Endodermal cell (in vitro differentiated cells): ENCODE results near the gene KANSL2. TPM values are rescaled to one million over a fixed set of nuclear protein-coding genes. Genes with fewer than 3 reads are reported as not detected.
"Not testable (repeated sequence)": the region's sequence is repeated elsewhere in the genome, so short reads cannot be mapped to it uniquely, and the experiment has no call there.

ENCODE experiments used
- DNase-seq: peaks from one replicate; pipeline ENCODE4 v3.0.0-alpha.2; 2017
- H3K27ac ChIP-seq: 2 replicates; pipeline ENCODE4 v1.5.1; 2013; ENCODE audit warnings: mild to moderate bottlenecking, low read depth, low read length, moderate library complexity
- H3K27me3 ChIP-seq: 2 replicates; pipeline ENCODE4 v1.6.1; 2013; ENCODE audit warnings: mild to moderate bottlenecking, low read length, moderate library complexity; ENCODE audit not compliant: insufficient read depth, control insufficient read depth, poor library complexity, severe bottlenecking
- H3K36me3 ChIP-seq: 2 replicates; pipeline ENCODE4 v1.7.0; 2013; ENCODE audit warnings: mild to moderate bottlenecking, low read length, moderate library complexity; ENCODE audit not compliant: control insufficient read depth, insufficient read depth
- H3K4me1 ChIP-seq: one replicate; pipeline ENCODE4 v1.7.0; 2013; ENCODE audit warnings: low read length; ENCODE audit not compliant: control insufficient read depth, insufficient read depth
- H3K4me3 ChIP-seq: 2 replicates; pipeline ENCODE4 v1.5.1; 2013; ENCODE audit warnings: mild to moderate bottlenecking, low read length, moderate library complexity
- H3K9ac ChIP-seq: 2 replicates; pipeline ENCODE4 v1.6.1; 2013; ENCODE audit warnings: mild to moderate bottlenecking, low read length, moderate library complexity; ENCODE audit not compliant: poor library complexity, severe bottlenecking; ENCODE audit errors: extremely low read depth
- H3K9me3 ChIP-seq: 2 replicates; pipeline ENCODE4 v1.6.1; 2013; ENCODE audit warnings: mild to moderate bottlenecking, low read length, moderate library complexity; ENCODE audit not compliant: control insufficient read depth
- H3K27ac Mint-ChIP-seq: 2 replicates; pipeline ENCODE4 v1.8.0; 2020; ENCODE audit warnings: mixed read lengths
- H3K27me3 Mint-ChIP-seq: 2 replicates; pipeline ENCODE4 v1.8.0; 2021; ENCODE audit warnings: mild to moderate bottlenecking, mixed read lengths; ENCODE audit not compliant: insufficient read depth
- H3K36me3 Mint-ChIP-seq: 2 replicates; pipeline ENCODE4 v1.8.0; 2020; ENCODE audit warnings: low read depth, mixed read lengths
- H3K4me1 Mint-ChIP-seq: 2 replicates; pipeline ENCODE4 v1.8.0; 2020; ENCODE audit warnings: mixed read lengths
- H3K4me3 Mint-ChIP-seq: 2 replicates; pipeline ENCODE4 v1.8.0; 2020; ENCODE audit warnings: mild to moderate bottlenecking, moderate library complexity, mixed read lengths
- H3K9me3 Mint-ChIP-seq: 2 replicates; pipeline ENCODE4 v1.8.0; 2020; ENCODE audit warnings: mild to moderate bottlenecking, mixed read lengths
- CTCF ChIP-seq: fragments of 200-600 bp; sonication (generic); conservative IDR thresholded peaks from 2 replicates; pipeline ENCODE4 v1.5.0; 2021; ENCODE audit warnings: antibody characterized with exemption, mild to moderate bottlenecking
- WGBS, 2 experiments: methylation state at CpG; one replicate each; pipeline versions ENCODE4 v1.1.5 to v1.1.7; 2013; ENCODE audit warnings: missing lambda C conversion rate in 2 of 2, mixed read lengths in 1 of 2; ENCODE audit not compliant: insufficient coverage in 1 of 2, insufficient read length in 1 of 2; 5-methylcytosine and 5-hydroxymethylcytosine counted together
- total RNA-seq, 2 donors: library from RNA; stranded (reverse); fragmentation: NEBNext Ultra II Directional in 1 of 2; extraction: Animal tissue kit (Norgen Biotek cat#: 25700) in 1 of 2; gene quantifications; 2 replicates in 1 of 2; 3 replicates in 1 of 2; pipeline ENCODE4 v1.2.1, GENCODE V29; 2021

Gene KANSL2
- total RNA-seq, 2 donors from 2014 or later = 39.6 to 41.5 TPM

GRCh38 chr12:48712209-48712608 is 30.2 kb upstream of the KANSL2 start:
- H3K36me3 Mint-ChIP-seq = peaks cover 52% of the 10 kb centered on the region
- H3K4me3 ChIP-seq = no peak overlapping the region
- H3K27ac Mint-ChIP-seq = no peak overlapping the region
- peaks cover 66% of the 10 kb centered on the region for H3K36me3 ChIP-seq
- DNase-seq = no peak
- H3K9ac ChIP-seq = no peak overlapping the region
- H3K9me3 ChIP-seq = no peaks in the 10 kb centered on the region
- WGBS, 2 experiments = 95 to 98% methylated on average over 6 to 9 of the region's 10 CpGs
- H3K4me3 Mint-ChIP-seq = no peak overlapping the region
- H3K4me1 Mint-ChIP-seq = peaks cover 12% of the 10 kb centered on the region
- H3K9me3 Mint-ChIP-seq = no peaks in the 10 kb centered on the region
- TF ChIP-seq CTCF = no peak
- no peaks in the 10 kb centered on the region for H3K4me1 ChIP-seq
- H3K27me3 Mint-ChIP-seq = no peaks in the 10 kb centered on the region
- no peak overlapping the region for H3K27ac ChIP-seq
- H3K27me3 ChIP-seq = no peaks in the 10 kb centered on the region

- peaks cover 66% of the 10 kb centered on the region for H3K36me3 Mint-ChIP-seq
- not testable (repeated sequence) for H3K9me3 Mint-ChIP-seq, DNase-seq, H3K4me1 ChIP-seq, H3K9ac ChIP-seq, H3K27me3 ChIP-seq, H3K4me3 ChIP-seq, H3K4me3 Mint-ChIP-seq, H3K27me3 Mint-ChIP-seq, H3K27ac Mint-ChIP-seq, H3K27ac ChIP-seq, H3K4me1 Mint-ChIP-seq
- H3K9me3 ChIP-seq = peaks cover 12% of the 10 kb centered on the region
- H3K36me3 ChIP-seq = peaks cover 77% of the 10 kb centered on the region
- 90 to 94% methylated on average over 5 to 6 of the region's 7 CpGs for WGBS, 2 experiments
Observed at GRCh38 chr12:48698822-48699221, 16.8 kb upstream of the KANSL2 start.

- Histone ChIP-seq H3K27me3 (no peaks in the 10 kb centered on the region), H3K9me3 (no peaks in the 10 kb centered on the region), H3K27ac (no peak overlapping the region), H3K4me1 (no peaks in the 10 kb centered on the region), H3K9ac (no peak overlapping the region), H3K4me3 (no peak overlapping the region), H3K36me3 (peaks cover 79% of the 10 kb centered on the region)
- peaks cover 69% of the 10 kb centered on the region for H3K36me3 Mint-ChIP-seq
- no peak overlapping the region for H3K4me3 Mint-ChIP-seq
- no peaks in the 10 kb centered on the region for H3K27me3 Mint-ChIP-seq
- no peaks in the 10 kb centered on the region for H3K9me3 Mint-ChIP-seq
- 83 to 100% methylated on average over 1 to 5 of the region's 5 CpGs for WGBS, 2 experiments
- H3K27ac Mint-ChIP-seq = no peak overlapping the region
- H3K4me1 Mint-ChIP-seq = no peaks in the 10 kb centered on the region
- TF ChIP-seq CTCF = no peak
- DNase-seq = no peak
Observed at GRCh38 chr12:48696626-48697025, 14.6 kb upstream of the KANSL2 start.

- Mint-ChIP-seq H3K27me3 (no peaks in the 10 kb centered on the region), H3K36me3 (peaks cover 72% of the 10 kb centered on the region), H3K9me3 (no peaks in the 10 kb centered on the region), H3K27ac (no peak overlapping the region), H3K4me3 (no peak overlapping the region), H3K4me1 (no peaks in the 10 kb centered on the region)
- H3K36me3 ChIP-seq = peaks cover 86% of the 10 kb centered on the region
- no peak overlapping the region for H3K9ac ChIP-seq
- H3K27me3 ChIP-seq = no peaks in the 10 kb centered on the region
- no peaks in the 10 kb centered on the region for H3K9me3 ChIP-seq
- no peak for TF ChIP-seq CTCF
- no peak for DNase-seq
- H3K4me3 ChIP-seq = no peak overlapping the region
- no peak overlapping the region for H3K27ac ChIP-seq
- 88 to 100% methylated on average over 1 to 2 of the region's 2 CpGs for WGBS, 2 experiments
- no peaks in the 10 kb centered on the region for H3K4me1 ChIP-seq
Observed at GRCh38 chr12:48695859-48696258, 13.8 kb upstream of the KANSL2 start.
